ENCODE measurements around the gene RD3L. TPM values are rescaled to one million over a fixed set of nuclear protein-coding genes. Genes with fewer than 3 reads are reported as not detected.

RD3L gene
- total RNA-seq, 1 donor from 2014 or later = not detected

GRCh38 chr14:103941462-103941861 is 867 bp downstream of the RD3L start:
- Histone ChIP-seq H3K36me3 (no peaks in the 10 kb centered on the region), H3K9me3 (no peaks in the 10 kb centered on the region), H3K27ac (no peak overlapping the region), H3K27me3 (peaks cover 5% of the 10 kb centered on the region), H3K4me3 (no peak overlapping the region), H3K4me1 (no peaks in the 10 kb centered on the region)
- intact Hi-C loops (cut with DNase I) = no loop called here
- DNase-seq = no peak
- no peak for ATAC-seq
- TF ChIP-seq CTCF (IDR thresholded peaks at IDR 0.05) = no peak

- no peaks in the 10 kb centered on the region for H3K9me3 ChIP-seq
- intact Hi-C loops (cut with DNase I) = no loop called here
- H3K36me3 ChIP-seq = no peaks in the 10 kb centered on the region
- no peak overlapping the region for H3K27ac ChIP-seq
- H3K4me3 ChIP-seq = no peak overlapping the region
- DNase-seq = no peak
- TF ChIP-seq CTCF (IDR thresholded peaks at IDR 0.05) = no peak
- no peaks in the 10 kb centered on the region for H3K27me3 ChIP-seq
- no peaks in the 10 kb centered on the region for H3K4me1 ChIP-seq
- ATAC-seq = no peak
These were observed 7.2 kb downstream of the RD3L start for GRCh38 chr14:103935102-103935501.

GRCh38 chr14:103932791-103933490 is 9.4 kb downstream of the RD3L start:
- no peak for DNase-seq
- Histone ChIP-seq H3K27me3 (no peaks in the 10 kb centered on the region), H3K36me3 (no peaks in the 10 kb centered on the region), H3K4me1 (no peaks in the 10 kb centered on the region), H3K9me3 (no peaks in the 10 kb centered on the region), H3K27ac (no peak overlapping the region), H3K4me3 (peak overlapping the region; percentile 8)
- ATAC-seq = peak; percentile 28
- TF ChIP-seq CTCF (IDR thresholded peaks at IDR 0.05) = no peak
- intact Hi-C loops (cut with DNase I) = no loop called here

- intact Hi-C loops (cut with DNase I) = no loop called here
- ATAC-seq (peak; percentile 78), DNase-seq (no peak)
- Histone ChIP-seq H3K27me3 (no peaks in the 10 kb centered on the region), H3K36me3 (no peaks in the 10 kb centered on the region), H3K27ac (no peak overlapping the region), H3K9me3 (no peaks in the 10 kb centered on the region), H3K4me1 (no peaks in the 10 kb centered on the region), H3K4me3 (no peak overlapping the region)
- TF ChIP-seq CTCF (IDR thresholded peaks at IDR 0.05) = no peak
These were observed 10.9 kb downstream of the RD3L start for GRCh38 chr14:103931422-103931821.

- DNase-seq = no peak
These were observed 12.2 kb downstream of the RD3L start for GRCh38 chr14:103930051-103930604.

More at GRCh38 chr14:103930051-103930604, 12.2 kb downstream of the RD3L start:
- Histone ChIP-seq H3K27me3 (no peaks in the 10 kb centered on the region), H3K36me3 (no peaks in the 10 kb centered on the region), H3K27ac (no peak overlapping the region), H3K9me3 (no peaks in the 10 kb centered on the region), H3K4me1 (no peaks in the 10 kb centered on the region), H3K4me3 (no peak overlapping the region)
- intact Hi-C loops (cut with DNase I) = no loop called here
- no peak for ATAC-seq
- TF ChIP-seq CTCF (IDR thresholded peaks at IDR 0.05) = no peak

All from upper lobe of right lung (tissue), 1 donor.